H1 (cell line): ENCODE data around the gene SLC7A14. TPM values are rescaled to one million over a fixed set of nuclear protein-coding genes. Genes with fewer than 3 reads are reported as not detected.

Source experiments
- CTCF ChIA-PET: fragments of 300-600 bp; sonication (Branson Sonifier 250); formaldehyde crosslinking; loops from one replicate; lab custom pipeline; 2021; ENCODE audit not compliant: partially characterized antibody; lab: Charles Lee
- POLR2A ChIA-PET: fragments of 300-600 bp; sonication (Branson Sonifier 250); formaldehyde crosslinking; loops from one replicate; lab custom pipeline; 2021; ENCODE audit warnings: inconsistent platforms; ENCODE audit not compliant: partially characterized antibody; lab: Charles Lee
- DNase-seq, 2 experiments: peaks; one replicate each; pipeline versions ENCODE4 v3.0.0 to v3.0.0-alpha.2; 2010 to 2022; ENCODE audit warnings: low spot score in 2 of 2, low read depth in 1 of 2, mixed read lengths in 1 of 2
- FAIRE-seq: peaks from 2 replicates; lab custom pipeline; 2011; peaks lifted over from hg19 to GRCh38; lab: Jason Lieb, UNC
- H2AFZ ChIP-seq: 2 replicates; pipeline ENCODE4 v1.8.1; 2012; ENCODE audit warnings: low read length, inconsistent platforms
- H2AK5ac ChIP-seq: 2 replicates; pipeline ENCODE4 v1.6.1; 2013; ENCODE audit warnings: low read depth, low read length
- H2BK120ac ChIP-seq: replicated peaks from 2 replicates; pipeline ENCODE3; 2013; ENCODE audit warnings: low read depth, low read length, inconsistent platforms
- H2BK12ac ChIP-seq: 2 replicates; pipeline ENCODE4 v1.6.1; 2013; ENCODE audit warnings: low read depth, low read length
- H2BK15ac ChIP-seq: 2 replicates; pipeline ENCODE4 v1.6.1; 2013; ENCODE audit warnings: low read length
- H2BK20ac ChIP-seq: 2 replicates; pipeline ENCODE4 v1.6.1; 2013; ENCODE audit warnings: low read length
- H2BK5ac ChIP-seq: 2 replicates; pipeline ENCODE4 v1.6.1; 2013; ENCODE audit warnings: low read depth, low read length
- H3K14ac ChIP-seq: 2 replicates; pipeline ENCODE4 v1.6.1; 2013; ENCODE audit warnings: inconsistent platforms; ENCODE audit not compliant: insufficient read length
- H3K18ac ChIP-seq: 2 replicates; pipeline ENCODE4 v1.6.1; 2013; ENCODE audit warnings: low read length; ENCODE audit errors: extremely low read depth
- H3K23ac ChIP-seq: 2 replicates; pipeline ENCODE4 v1.6.1; 2013; ENCODE audit warnings: inconsistent platforms; ENCODE audit not compliant: insufficient read length
- H3K23me2 ChIP-seq: 2 replicates; pipeline ENCODE4 v1.6.1; 2013; ENCODE audit warnings: low read depth, low read length
- H3K27ac ChIP-seq: 2 replicates; pipeline ENCODE4 v1.6.1; 2011; ENCODE audit warnings: low read depth, low read length, inconsistent platforms
- H3K27me3 ChIP-seq, 4 experiments: replicated peaks in 1 of 4; 1 replicate in 1 of 4; 2 replicates in 3 of 4; pipeline versions ENCODE4 v1.6.1 to v1.8.1; 2011 to 2013; ENCODE audit warnings: low read length in 3 of 4, mild to moderate bottlenecking in 3 of 4, inconsistent platforms in 2 of 4, mixed read lengths in 2 of 4, moderate library complexity in 1 of 4; ENCODE audit not compliant: control insufficient read depth in 3 of 4, insufficient read depth in 3 of 4; ENCODE audit errors: extremely low read depth in 1 of 4
- H3K36me3 ChIP-seq, 4 experiments: 2 replicates each; pipeline versions ENCODE4 v1.6.1 to v1.8.1; 2011 to 2013; ENCODE audit warnings: mild to moderate bottlenecking in 4 of 4, low read length in 3 of 4, moderate library complexity in 2 of 4, control low read depth in 1 of 4, inconsistent platforms in 1 of 4; ENCODE audit not compliant: insufficient read depth in 4 of 4, control insufficient read depth in 2 of 4
- H3K4ac ChIP-seq: replicated peaks from 2 replicates; pipeline ENCODE3; 2013; ENCODE audit warnings: low read length, low read depth, mixed read lengths, inconsistent platforms; ENCODE audit not compliant: insufficient read length
- H3K4me1 ChIP-seq, 4 experiments: replicated peaks in 1 of 4; 1 replicate in 1 of 4; 2 replicates in 3 of 4; pipeline versions ENCODE4 v1.6.1 to v1.8.1; 2011 to 2013; ENCODE audit warnings: low read length in 3 of 4, inconsistent platforms in 2 of 4, mixed read lengths in 1 of 4; ENCODE audit not compliant: insufficient read depth in 4 of 4, control insufficient read depth in 3 of 4
- H3K4me2 ChIP-seq, 2 experiments: 2 replicates each; pipeline versions ENCODE4 v1.6.1 to v1.8.1; 2011 to 2013; ENCODE audit warnings: low read depth in 2 of 2, low read length in 2 of 2, control low read depth in 1 of 2, inconsistent platforms in 1 of 2, mild to moderate bottlenecking in 1 of 2; ENCODE audit not compliant: insufficient read depth in 1 of 2
- H3K4me3 ChIP-seq, 4 experiments: fragments of 200-600, 300-600 bp in 1 of 4; sonication (generic), shearing (Covaris generic), sonication (Bioruptor Twin) in 1 of 4; 2 replicates each; pipeline versions ENCODE4 v1.5.1 to v1.8.1; 2011 to 2016; ENCODE audit warnings: low read length in 4 of 4, low read depth in 3 of 4, control low read depth in 2 of 4, inconsistent platforms in 2 of 4, mild to moderate bottlenecking in 2 of 4, mixed read lengths in 1 of 4, moderate library complexity in 1 of 4; ENCODE audit not compliant: insufficient read depth in 2 of 4; ENCODE audit errors: extremely low read depth in 1 of 4
- H3K56ac ChIP-seq: replicated peaks from 2 replicates; pipeline ENCODE3; 2013; ENCODE audit warnings: low read depth, mild to moderate bottlenecking, mixed read lengths, low read length, inconsistent platforms; ENCODE audit not compliant: insufficient read length
- H3K79me1 ChIP-seq: 2 replicates; pipeline ENCODE4 v1.6.1; 2013; ENCODE audit warnings: low read depth, low read length, control low read depth
- H3K79me2 ChIP-seq, 2 experiments: 2 replicates each; pipeline versions ENCODE4 v1.6.1 to v1.8.1; 2012 to 2013; ENCODE audit warnings: low read length in 2 of 2, mild to moderate bottlenecking in 2 of 2, inconsistent platforms in 1 of 2; ENCODE audit not compliant: insufficient read depth in 2 of 2, control insufficient read depth in 1 of 2
- H3K9ac ChIP-seq, 4 experiments: replicated peaks in 1 of 4; 1 replicate in 1 of 4; 2 replicates in 3 of 4; pipeline versions ENCODE4 v1.6.1 to v1.8.1; 2011 to 2013; ENCODE audit warnings: low read depth in 3 of 4, low read length in 3 of 4, control low read depth in 2 of 4, mild to moderate bottlenecking in 2 of 4, moderate library complexity in 2 of 4, inconsistent platforms in 1 of 4; ENCODE audit errors: extremely low read depth in 1 of 4
- H3K9me3 ChIP-seq, 2 experiments: 2 replicates each; pipeline versions ENCODE4 v1.6.1 to v1.8.1; 2012 to 2013; ENCODE audit warnings: mild to moderate bottlenecking in 2 of 2, moderate library complexity in 2 of 2, control low read depth in 1 of 2, inconsistent platforms in 1 of 2, low read depth in 1 of 2, low read length in 1 of 2, mixed read lengths in 1 of 2; ENCODE audit not compliant: insufficient read depth in 2 of 2
- H4K20me1 ChIP-seq, 2 experiments: replicated peaks in 1 of 2; 2 replicates each; pipeline versions ENCODE3 to v1.8.1; 2011 to 2013; ENCODE audit warnings: inconsistent platforms in 2 of 2, low read length in 2 of 2, mild to moderate bottlenecking in 1 of 2; ENCODE audit not compliant: insufficient read depth in 2 of 2, control insufficient read depth in 1 of 2
- H4K5ac ChIP-seq: 2 replicates; pipeline ENCODE4 v1.6.1; 2013; ENCODE audit warnings: low read length, low read depth, mixed read lengths, inconsistent platforms; ENCODE audit not compliant: insufficient read length
- H4K8ac ChIP-seq: 2 replicates; pipeline ENCODE4 v1.8.0; 2013; ENCODE audit warnings: mild to moderate bottlenecking, moderate library complexity, low read length, inconsistent platforms; ENCODE audit not compliant: insufficient read depth; ENCODE audit errors: extremely low read depth
- H4K91ac ChIP-seq: replicated peaks from 2 replicates; pipeline ENCODE3; 2013; ENCODE audit warnings: low read length, mixed read lengths, inconsistent platforms; ENCODE audit not compliant: insufficient read length
- ASH2L ChIP-seq: fragments of 200-600, 300-600 bp; sonication (generic); IDR thresholded peaks from one replicate; pipeline ENCODE4 v1.7.1; 2017; ENCODE audit warnings: low read length
- GTF2F1 ChIP-seq: IDR thresholded peaks from 2 replicates; pipeline ENCODE4 v1.6.1; 2012; ENCODE audit warnings: low read depth, low read length, improper control_type of control experiment, borderline replicate concordance
- NRF1 ChIP-seq: IDR thresholded peaks from 2 replicates; pipeline ENCODE4 v1.6.1; 2011; ENCODE audit warnings: mild to moderate bottlenecking, low read depth, low read length, improper control_type of control experiment
- SIRT6 ChIP-seq: IDR thresholded peaks from one replicate; pipeline ENCODE4 v1.7.1; 2012; ENCODE audit warnings: low read length, inconsistent platforms
- ZNF274 ChIP-seq: IDR thresholded peaks from 2 replicates; pipeline ENCODE4 v1.7.0; 2012; ENCODE audit warnings: low read length, borderline replicate concordance; ENCODE audit errors: extremely low read depth
- WGBS, 2 experiments: shearing (Covaris generic) in 1 of 2; methylation state at CpG; one replicate each; pipeline versions ENCODE4 v1.1.6 to v1.1.7; 2013 to 2015; ENCODE audit warnings: low lambda C conversion rate in 2 of 2, mixed read lengths in 2 of 2, inconsistent platforms in 1 of 2, low coverage in 1 of 2, missing lambda C conversion rate in 1 of 2; ENCODE audit not compliant: insufficient replicate concordance in 2 of 2, insufficient coverage in 1 of 2, insufficient read length in 1 of 2; ENCODE audit errors: extremely low coverage in 1 of 2, missing lambda C conversion rate in 1 of 2; 5-methylcytosine and 5-hydroxymethylcytosine counted together
- polyA plus RNA-seq, 7 experiments: library from polyadenylated mRNA; depleted of rRNA in 3 of 7; stranded (reverse) in 5 of 7; unstranded in 2 of 7; fragments of >200 nt in 5 of 7; fragments of 200-250 nt in 2 of 7; gene quantifications; 1 replicate in 5 of 7; 2 replicates in 1 of 7; 4 replicates in 1 of 7; pipeline versions ENCODE4 v1.2.1 to v1.2.3, GENCODE V29; 2011 to 2013; ENCODE audit warnings: missing spikeins in 2 of 7, mixed read lengths in 2 of 7
- total RNA-seq: library from RNA; stranded (reverse); fragmentation: NEBNext Ultra II Directional; extraction: Animal tissue kit (Norgen Biotek cat#: 25700); gene quantifications from 2 replicates; pipeline ENCODE4 v1.2.1, GENCODE V29; 2021

SLC7A14 gene
- total and polyA plus RNA-seq, 2 of the 8 experiments (the other 6 are each of a cell fraction or from before 2014, with no cell fraction given): 0.21 to 0.95 TPM

- FAIRE-seq (no peak), DNase-seq (no peak)
- no peak overlapping the region for H3K27ac ChIP-seq
- no peaks in the 10 kb centered on the region for H3K23me2 ChIP-seq
- no peaks in the 10 kb centered on the region for H3K79me1 ChIP-seq
- no peak overlapping the region for H3K23ac ChIP-seq
- no peak overlapping the region for H4K8ac ChIP-seq
- no peak overlapping the region for H3K4me3 ChIP-seq
- 80% methylated on average over 3 of the region's 3 CpGs; no CpG with 5 or more reads in 1 of the 2 experiments for WGBS, 2 experiments
- H3K4ac ChIP-seq: no peak overlapping the region
- no peak overlapping the region for H3K14ac ChIP-seq
- H3K36me3 ChIP-seq: no peaks in the 10 kb centered on the region
- H2AFZ ChIP-seq: 0 out of 2 replicates have a peak overlapping the region, but pooled peaks have one; percentile 51
- H3K4me1 ChIP-seq: no peaks in the 10 kb centered on the region
- no peak overlapping the region for H3K18ac ChIP-seq
- H3K56ac ChIP-seq: no peak overlapping the region
- no peaks in the 10 kb centered on the region for H3K9me3 ChIP-seq
- H4K91ac ChIP-seq: no peak overlapping the region
- H2BK15ac ChIP-seq: no peak overlapping the region
- POLR2A ChIA-PET: no interaction called here
- H4K5ac ChIP-seq: no peak overlapping the region
- TF ChIP-seq GTF2F1 (no peak), ASH2L (no peak), ZNF274 (no peak), SIRT6 (no peak), NRF1 (no peak)
- no peak overlapping the region for H2BK120ac ChIP-seq
- H3K79me2 ChIP-seq: no peaks in the 10 kb centered on the region
- no peak overlapping the region for H3K4me2 ChIP-seq
- no peak overlapping the region for H2AK5ac ChIP-seq
- no peak overlapping the region for H2BK20ac ChIP-seq
- CTCF ChIA-PET: interaction anchor here (0.6 to 1.0 kb wide), 3 partner anchors 44 to 278 kb away, joined by 3 read pairs; no protein-coding TSS in a partner anchor
- H4K20me1 ChIP-seq: no peaks in the 10 kb centered on the region
- no peaks in the 10 kb centered on the region for H3K27me3 ChIP-seq
- no peak overlapping the region for H2BK5ac ChIP-seq
- no peak overlapping the region for H2BK12ac ChIP-seq
- no peak overlapping the region for H3K9ac ChIP-seq
These were observed 48.9 kb upstream of the SLC7A14 start for GRCh38 chr3:170634663-170635384.
